K562 (cell line): ENCODE measurements around the gene SCTR. TPM values are rescaled to one million over a fixed set of nuclear protein-coding genes. Genes with fewer than 3 reads are reported as not detected.

ENCODE experiments used
- ATAC-seq: fragments of 200-7000 bp; cut with Tn5 transposase; 3 replicates; pipeline ENCODE4 v1.9.1; 2020; ENCODE audit warnings: moderate library complexity
- BruUV-seq: library from RNA; stranded (reverse); fragments of 400-500 nt; replicated peaks from 2 replicates; lab custom pipeline; 2021; lab: Mats Ljungman, UMichigan
- CTCF ChIA-PET: fragments of 300-600 bp; formaldehyde crosslinking; extraction: SDS; loops from one replicate; lab custom pipeline; 2021; ENCODE audit warnings: low intra/inter-chr PET ratio; lab: Yijun Ruan, JAX
- POLR2A ChIA-PET: fragments of 300-600, 350-650 bp; sonication (Branson Sonifier 250); formaldehyde crosslinking; extraction: SDS; loops from one replicate; lab custom pipeline; 2021; ENCODE audit warnings: antibody characterized with exemption, inconsistent platforms; lab: Yijun Ruan, JAX
- DNase-seq, 4 experiments: peaks; one replicate each; pipeline versions ENCODE4 v3.0.0 to v3.0.0-alpha.2; 2011 to 2018; ENCODE audit warnings: low spot score in 3 of 4, mixed read lengths in 3 of 4; ENCODE audit errors: extremely low read depth in 1 of 4
- FAIRE-seq: peaks from 2 replicates; lab custom pipeline; 2011; peaks lifted over from hg19 to GRCh38; lab: Jason Lieb, UNC
- H2AFZ ChIP-seq: 2 replicates; pipeline ENCODE4 v1.6.0; 2011; ENCODE audit warnings: low read depth, low read length, control low read depth, inconsistent platforms
- H3K27ac ChIP-seq: fragments of 200-600 bp; 3 replicates; pipeline ENCODE4 v1.8.0; 2011; ENCODE audit warnings: low read depth, mild to moderate bottlenecking, control low read depth, inconsistent platforms, low read length, moderate library complexity, mixed read lengths; ENCODE audit errors: extremely low read depth
- H3K27me3 ChIP-seq, 2 experiments: fragments of 300-600 bp in 1 of 2; 2 replicates in 1 of 2; 3 replicates in 1 of 2; pipeline versions ENCODE4 v1.6.0 to v1.8.0; 2011; ENCODE audit warnings: inconsistent platforms in 2 of 2, low read length in 2 of 2, mild to moderate bottlenecking in 1 of 2, mixed read lengths in 1 of 2, moderate library complexity in 1 of 2; ENCODE audit not compliant: control insufficient read depth in 2 of 2, insufficient read depth in 2 of 2
- H3K36me3 ChIP-seq: fragments of 300-600 bp; 3 replicates; pipeline ENCODE4 v1.8.0; 2011; ENCODE audit warnings: mild to moderate bottlenecking, low read length, inconsistent platforms; ENCODE audit not compliant: control insufficient read depth, insufficient read depth
- H3K4me1 ChIP-seq, 2 experiments: fragments of 200-600 bp in 1 of 2; replicated peaks in 1 of 2; 2 replicates in 1 of 2; 3 replicates in 1 of 2; pipeline versions ENCODE4 v1.5.1 to v1.8.0; 2011; ENCODE audit warnings: inconsistent platforms in 2 of 2, low read length in 2 of 2, mild to moderate bottlenecking in 1 of 2, mixed read lengths in 1 of 2, moderate library complexity in 1 of 2; ENCODE audit not compliant: control insufficient read depth in 2 of 2, insufficient read depth in 2 of 2
- H3K4me2 ChIP-seq: 2 replicates; pipeline ENCODE4 v1.6.1; 2011; ENCODE audit warnings: low read length, control low read depth, inconsistent platforms, mixed read lengths; ENCODE audit not compliant: insufficient read depth
- H3K4me3 ChIP-seq: fragments of 200-600 bp; sonication (generic), shearing (Covaris generic); 2 replicates; pipeline ENCODE4 v1.5.1; 2016; ENCODE audit warnings: control low read depth, inconsistent platforms
- H3K79me2 ChIP-seq: fragments of 200-600 bp; 3 replicates; pipeline ENCODE4 v1.8.0; 2011; ENCODE audit warnings: low read length, inconsistent platforms; ENCODE audit not compliant: control insufficient read depth, insufficient read depth
- H3K9ac ChIP-seq, 2 experiments: 2 replicates each; pipeline versions ENCODE4 v1.6.0 to v1.6.1; 2011; ENCODE audit warnings: low read depth in 2 of 2, low read length in 2 of 2, control low read depth in 1 of 2, inconsistent platforms in 1 of 2, mild to moderate bottlenecking in 1 of 2, mixed read lengths in 1 of 2; ENCODE audit not compliant: insufficient read depth in 1 of 2
- H3K9me1 ChIP-seq: one replicate; pipeline ENCODE4 v1.6.0; 2011; ENCODE audit warnings: inconsistent platforms, mild to moderate bottlenecking, low read length, moderate library complexity; ENCODE audit not compliant: control insufficient read depth, insufficient read depth
- H3K9me3 ChIP-seq: replicated peaks from 2 replicates; pipeline ENCODE4 v1.5.1; 2011; ENCODE audit warnings: low read depth, low read length, inconsistent platforms; ENCODE audit not compliant: control insufficient read depth, insufficient read depth
- H4K20me1 ChIP-seq: replicated peaks from 2 replicates; pipeline ENCODE4 v1.6.1; 2011; ENCODE audit warnings: low read length, inconsistent platforms, mixed read lengths; ENCODE audit not compliant: control insufficient read depth, insufficient read depth
- CAMTA2 ChIP-seq: fragments of 250-450 bp; sonication (Bioruptor Pico); conservative IDR thresholded peaks from 2 replicates; pipeline ENCODE4 v1.5.1; 2022
- MYNN ChIP-seq, 2 experiments: sonication (generic); formaldehyde crosslinking in 1 of 2; IDR thresholded peaks; 2 replicates each; pipeline versions ENCODE4 v1.5.0 to v1.6.1; 2016 to 2020; ENCODE audit warnings: antibody characterized with exemption in 1 of 2, missing genetic modification reagents in 1 of 2
- SIN3A ChIP-seq, 2 experiments: fragments of 150-350 bp in 1 of 2; IDR thresholded peaks; 2 replicates each; pipeline ENCODE4 v1.6.1; 2011 to 2016; ENCODE audit warnings: borderline replicate concordance in 2 of 2, low read depth in 2 of 2, low read length in 2 of 2, mild to moderate bottlenecking in 2 of 2, moderate library complexity in 2 of 2; ENCODE audit not compliant: control insufficient read depth in 1 of 2
- U2AF2 ChIP-seq: fragments of 200-400 bp; formaldehyde crosslinking; optimal IDR thresholded peaks from 2 replicates; pipeline ENCODE3; 2017; ENCODE audit warnings: low read depth, mild to moderate bottlenecking, low read length
- ZNF212 ChIP-seq: fragments of 450-650 bp; formaldehyde crosslinking; IDR thresholded peaks from 2 replicates; pipeline ENCODE4 v1.4.0; 2020; ENCODE audit warnings: mild to moderate bottlenecking
- ZNF263 ChIP-seq: sonication (generic); formaldehyde crosslinking; IDR thresholded peaks from 2 replicates; pipeline ENCODE4 v1.8.0; 2022; ENCODE audit warnings: mild to moderate bottlenecking, missing genetic modification reagents, borderline replicate concordance
- WGBS: fragments of 100-300 bp; shearing (Covaris generic); methylation state at CpG from one replicate; pipeline ENCODE4 v1.1.6; 2016; ENCODE audit warnings: low coverage, mixed read lengths; ENCODE audit not compliant: insufficient coverage; ENCODE audit errors: missing lambda C conversion rate; 5-methylcytosine and 5-hydroxymethylcytosine counted together
- in situ Hi-C: fragments of 300-500 bp; cut with MboI; formaldehyde crosslinking; loops from 4 replicates; pipeline ENCODE4 v1.15.0; 2018; ENCODE audit warnings: inconsistent platforms, mixed read lengths
- intact Hi-C: fragments of 100-400 bp; cut with micrococcal nuclease; formaldehyde crosslinking; loops from 2 replicates; pipeline ENCODE4 v1.14.2; 2022
- polyA plus RNA-seq, 8 experiments: library from polyadenylated mRNA; depleted of rRNA in 4 of 8; stranded (reverse) in 5 of 8; unstranded in 3 of 8; fragments of >200 nt; fragmentation: Nextera tagmentation in 2 of 8; fragmentation: Illumina TruSeq in 1 of 8; extraction: Ambion mirVana in 2 of 8; extraction: Trizol in 1 of 8; gene quantifications; 2 replicates each; pipeline versions ENCODE4 v1.2.1 to v1.2.3, GENCODE V29; 2011 to 2014; ENCODE audit warnings: inconsistent platforms in 1 of 8, missing spikeins in 1 of 8
- total RNA-seq, 7 experiments: library from RNA; depleted of rRNA in 6 of 7; stranded (reverse); fragments of >200 nt in 6 of 7; fragmentation: Illumina TruSeq in 2 of 7; extraction: Trizol in 2 of 7; gene quantifications; 2 replicates each; pipeline versions ENCODE4 v1.2.1 to v1.2.3, GENCODE V29; 2011 to 2021; ENCODE audit warnings: low replicate concordance in 1 of 7
- TF ChIP-seq, protein P1 (sequence below): fragments of 250-450 bp; sonication (Bioruptor Pico); IDR thresholded peaks from 2 replicates; pipeline ENCODE4 v1.9.0; 2021; ENCODE audit warnings: mild to moderate bottlenecking, inconsistent platforms

Gene SCTR
- total and polyA plus RNA-seq, 9 of the 15 experiments (the other 6 are each of a cell fraction or from before 2014, with no cell fraction given), result not detected

DNA sequence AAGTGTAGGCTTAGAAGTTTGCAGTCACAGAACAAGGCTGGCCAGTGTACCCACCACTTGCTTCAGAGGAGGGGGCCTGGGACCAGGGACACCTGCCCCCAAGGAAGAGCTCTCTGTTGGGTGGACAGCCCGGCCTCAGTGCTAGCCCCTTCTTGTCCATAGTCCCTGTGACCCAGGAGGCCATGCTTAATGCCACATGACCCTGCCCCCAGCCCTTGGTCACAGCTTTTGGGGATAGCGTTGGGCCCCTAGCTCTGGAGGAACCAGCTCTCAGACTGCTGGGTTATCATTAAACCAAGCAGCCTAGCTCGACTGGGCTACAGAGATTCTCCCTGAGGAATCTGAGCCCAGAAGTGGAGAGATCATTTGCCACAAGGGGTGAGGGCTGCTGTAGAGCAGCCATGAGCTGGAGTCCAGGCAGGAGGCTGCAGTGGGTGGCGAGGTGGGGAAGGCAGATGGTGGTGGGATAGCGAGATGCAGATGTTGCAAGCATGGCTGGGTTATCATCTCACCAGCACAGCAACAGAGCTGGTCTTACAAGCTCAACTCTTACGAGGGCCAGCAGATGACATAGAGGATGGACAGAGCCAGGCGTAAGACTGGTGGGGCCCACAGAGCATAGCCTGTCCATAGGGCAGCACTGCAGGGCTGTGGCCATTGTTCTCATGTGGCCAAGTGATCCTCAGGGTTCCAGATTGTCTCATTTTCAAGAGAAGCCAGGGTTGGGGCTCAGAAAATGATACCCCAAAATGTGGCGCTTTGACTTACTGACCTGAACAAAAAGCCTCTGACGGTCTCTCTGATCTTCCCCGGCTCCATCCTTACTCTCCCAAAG, 99.8 kb downstream of the SCTR start:
- H3K79me2 ChIP-seq, result no peaks in the 10 kb centered on the region
- intact Hi-C loops, result no loop called here
- peaks cover 15 to 38% of the 10 kb centered on the region in 2 experiments; a peak in 4 of 5 replicates for H3K27me3 ChIP-seq
- no peaks in the 10 kb centered on the region for H3K9me1 ChIP-seq
- BruUV-seq, result no TSS peak
- H4K20me1 ChIP-seq, result no peaks in the 10 kb centered on the region
- no peak for TF ChIP-seq CAMTA2
- TF ChIP-seq, all 486 proteins: peak for 0
- H2AFZ ChIP-seq, result no peak overlapping the region
- no peak overlapping the region for H3K27ac ChIP-seq
- WGBS, result 6% methylated on average over 10 of the region's 10 CpGs
- no peak overlapping the region for H3K9ac ChIP-seq
- ChIA-PET POLR2A (no interaction called here), CTCF (no interaction called here)
- DNase-seq (no peak), ATAC-seq (peak; percentile 22; the same call in 1 of the 3 replicates), FAIRE-seq (no peak)
- H3K4me3 ChIP-seq, result no peak overlapping the region
- H3K36me3 ChIP-seq, result no peaks in the 10 kb centered on the region
- no peak overlapping the region for H3K4me2 ChIP-seq
- no peaks in the 10 kb centered on the region for H3K9me3 ChIP-seq
- in situ Hi-C loops, result no loop called here
- 0 out of 5 replicates have a peak, but pooled peaks cover 0 to 4% of the 10 kb centered on the region in 2 experiments for H3K4me1 ChIP-seq

DNA sequence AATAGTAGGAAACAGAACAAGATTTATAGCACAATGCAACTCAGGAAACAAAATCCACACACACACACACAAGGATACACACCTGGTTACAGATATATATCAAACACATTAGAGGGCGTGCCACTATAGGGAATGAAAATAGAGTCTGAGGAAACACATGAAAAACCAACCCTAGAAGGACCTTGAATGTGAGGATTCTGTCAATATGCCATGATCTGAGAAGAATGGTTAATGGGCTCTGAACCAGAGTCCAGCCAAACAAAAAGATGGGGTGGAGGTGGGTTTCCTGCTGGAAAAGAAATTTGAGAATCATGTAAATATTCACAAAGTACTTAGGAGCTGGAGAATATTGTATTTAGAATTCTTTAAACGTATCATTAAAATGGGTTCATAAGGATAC, 100.5 kb downstream of the SCTR start:
- no peak for DNase-seq
- CTCF ChIA-PET, result no interaction called here
- WGBS, result 0% methylated on average over 2 of the region's 2 CpGs
- no peak for TF ChIP-seq MYNN (IDR thresholded peaks at IDR 0.05)
- TF ChIP-seq MYNN (CRISPR knock-in tag; IDR thresholded peaks at IDR 0.05), result no peak
- no peak for TF ChIP-seq ZNF212 (CRISPR knock-in tag)
- TF ChIP-seq, protein P1, sequence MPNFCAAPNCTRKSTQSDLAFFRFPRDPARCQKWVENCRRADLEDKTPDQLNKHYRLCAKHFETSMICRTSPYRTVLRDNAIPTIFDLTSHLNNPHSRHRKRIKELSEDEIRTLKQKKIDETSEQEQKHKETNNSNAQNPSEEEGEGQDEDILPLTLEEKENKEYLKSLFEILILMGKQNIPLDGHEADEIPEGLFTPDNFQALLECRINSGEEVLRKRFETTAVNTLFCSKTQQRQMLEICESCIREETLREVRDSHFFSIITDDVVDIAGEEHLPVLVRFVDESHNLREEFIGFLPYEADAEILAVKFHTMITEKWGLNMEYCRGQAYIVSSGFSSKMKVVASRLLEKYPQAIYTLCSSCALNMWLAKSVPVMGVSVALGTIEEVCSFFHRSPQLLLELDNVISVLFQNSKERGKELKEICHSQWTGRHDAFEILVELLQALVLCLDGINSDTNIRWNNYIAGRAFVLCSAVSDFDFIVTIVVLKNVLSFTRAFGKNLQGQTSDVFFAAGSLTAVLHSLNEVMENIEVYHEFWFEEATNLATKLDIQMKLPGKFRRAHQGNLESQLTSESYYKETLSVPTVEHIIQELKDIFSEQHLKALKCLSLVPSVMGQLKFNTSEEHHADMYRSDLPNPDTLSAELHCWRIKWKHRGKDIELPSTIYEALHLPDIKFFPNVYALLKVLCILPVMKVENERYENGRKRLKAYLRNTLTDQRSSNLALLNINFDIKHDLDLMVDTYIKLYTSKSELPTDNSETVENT (CRISPR knock-in tag), result no peak
- no peak for TF ChIP-seq U2AF2
- no peak for TF ChIP-seq SIN3A (IDR thresholded peaks at IDR 0.05; ENCODE audit: borderline replicate concordance in 2 of 2, control insufficient read depth in 1 of 2, low read depth in 2 of 2, low read length in 2 of 2)
- no peak for TF ChIP-seq ZNF263 (CRISPR knock-in tag)
- ATAC-seq, result no peak
- H3K79me2 ChIP-seq, result no peaks in the 10 kb centered on the region
- H3K4me2 ChIP-seq, result no peak overlapping the region
- 0 out of 5 replicates have a peak, but pooled peaks cover 0 to 4% of the 10 kb centered on the region in 2 experiments for H3K4me1 ChIP-seq
- H3K27ac ChIP-seq, result no peak overlapping the region
- no peaks in the 10 kb centered on the region for H3K9me3 ChIP-seq
- no peak overlapping the region for H3K9ac ChIP-seq
- H3K36me3 ChIP-seq, result no peaks in the 10 kb centered on the region
- intact Hi-C loops, result no loop called here
- in situ Hi-C loops, result no loop called here
- POLR2A ChIA-PET, result no interaction called here
- FAIRE-seq, result no peak
- peaks cover 15 to 38% of the 10 kb centered on the region in 2 experiments; a peak in 4 of 5 replicates for H3K27me3 ChIP-seq
- no peaks in the 10 kb centered on the region for H4K20me1 ChIP-seq
- H2AFZ ChIP-seq, result no peak overlapping the region
- H3K4me3 ChIP-seq, result no peak overlapping the region
- H3K9me1 ChIP-seq, result no peaks in the 10 kb centered on the region
- BruUV-seq, result no TSS peak
